Raji (cell line): ENCODE results near the gene RAD9A.
A peak's percentile ranks its signal among the peaks of the same experiment; 100 is the strongest.

ENCODE experiments used
- POLR2A ChIP-seq: IDR thresholded peaks from 2 replicates; pipeline ENCODE4 v1.6.1; 2011; ENCODE audit warnings: low read depth, low read length, control low read depth; ENCODE audit not compliant: insufficient read depth

The RAD9A gene

GRCh38 chr11:67376063-67376820 lies 15.5 kb upstream of the RAD9A start:
- TF ChIP-seq POLR2A = no peak

- TF ChIP-seq POLR2A = no peak
Observed at GRCh38 chr11:67376873-67377808, 14.6 kb upstream of the RAD9A start.

GRCh38 chr11:67378544-67378943 lies 13.2 kb upstream of the RAD9A start:
- TF ChIP-seq POLR2A = no peak

DNA sequence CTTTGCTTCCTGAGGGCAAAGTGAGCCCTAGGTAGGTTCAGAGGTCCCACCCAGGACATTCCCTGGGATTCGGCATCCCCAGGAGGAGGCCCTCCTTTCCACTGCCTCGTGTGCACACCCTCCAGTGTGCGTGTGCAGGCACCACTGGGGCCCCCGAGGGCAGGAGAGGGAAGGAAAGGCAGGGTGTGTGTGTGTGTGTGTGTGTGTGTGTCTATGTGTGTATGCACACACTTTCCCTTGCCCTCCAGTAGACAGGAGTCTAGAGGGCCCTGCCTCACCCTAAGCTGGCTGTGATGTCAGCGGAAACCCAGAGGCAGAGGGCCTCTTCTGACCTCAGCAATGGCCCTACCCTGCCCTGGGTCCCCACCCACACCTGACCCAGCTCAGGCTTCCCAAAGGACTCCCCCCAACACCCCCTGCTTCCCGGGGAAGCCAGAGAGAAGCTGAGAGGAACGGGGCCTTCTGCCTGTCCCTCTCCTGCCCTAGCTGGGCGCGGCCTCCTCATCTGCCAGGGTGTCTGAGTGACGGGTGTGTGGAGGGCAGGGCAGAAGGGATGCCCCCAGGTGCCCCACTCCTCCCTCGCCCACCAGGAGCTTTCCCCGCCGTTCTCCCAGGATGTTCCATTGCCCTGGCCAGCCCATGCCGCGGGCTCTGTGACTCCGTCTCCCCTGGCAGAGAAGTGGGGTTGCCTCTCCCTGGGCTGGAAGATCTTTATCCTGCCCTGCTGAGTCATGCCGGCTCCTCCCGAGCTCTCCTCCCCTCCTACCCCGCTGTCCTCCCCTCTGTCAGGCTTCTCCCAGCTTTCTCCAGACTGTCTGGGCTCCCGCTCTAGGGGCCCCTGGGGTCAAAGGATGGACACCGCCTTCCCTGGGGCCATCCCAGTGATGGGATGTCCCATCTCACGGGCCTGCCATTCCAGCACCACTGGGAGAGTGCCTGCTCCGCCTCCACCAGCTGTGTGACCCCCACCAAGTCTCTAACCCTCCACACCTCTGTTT lies 12.4 kb upstream of the RAD9A start:
- no peak for TF ChIP-seq POLR2A

DNA sequence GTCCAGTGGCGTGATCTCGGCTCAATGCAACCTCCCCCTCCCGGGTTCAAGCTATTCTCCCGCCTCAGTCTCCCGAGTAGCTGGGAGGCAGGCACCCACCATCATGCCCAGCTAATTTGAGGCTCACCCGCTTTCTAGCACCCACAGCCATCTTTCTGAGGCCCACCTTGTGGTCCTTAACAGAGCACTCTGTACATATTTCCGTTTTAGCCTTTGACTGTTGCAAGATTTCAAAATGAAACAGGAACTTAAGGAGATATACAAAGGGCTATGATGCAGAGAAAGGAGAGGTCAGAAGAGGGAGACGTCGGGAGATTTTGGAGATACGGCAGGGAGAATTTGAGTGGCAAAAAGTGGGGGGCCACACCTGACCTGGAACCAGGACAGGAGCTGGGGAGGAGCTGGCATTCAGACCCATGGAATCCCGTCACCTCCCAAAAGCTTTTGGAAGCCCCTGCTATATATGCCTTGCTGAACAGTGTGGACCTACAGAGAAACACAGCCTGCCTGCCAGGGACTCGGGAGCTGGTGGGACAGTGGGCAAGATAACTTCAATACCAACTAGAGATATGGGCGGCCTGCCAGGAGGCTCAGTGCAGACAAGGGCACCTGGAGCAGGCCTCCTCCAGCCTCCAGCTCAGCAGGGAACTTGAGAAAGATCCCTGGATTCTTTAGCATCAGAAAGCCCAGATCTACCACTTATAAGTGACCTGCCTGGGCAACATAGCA lies 10.4 kb upstream of the RAD9A start:
- TF ChIP-seq POLR2A = peak; percentile 58; the same call in 1 of the 2 replicates

DNA sequence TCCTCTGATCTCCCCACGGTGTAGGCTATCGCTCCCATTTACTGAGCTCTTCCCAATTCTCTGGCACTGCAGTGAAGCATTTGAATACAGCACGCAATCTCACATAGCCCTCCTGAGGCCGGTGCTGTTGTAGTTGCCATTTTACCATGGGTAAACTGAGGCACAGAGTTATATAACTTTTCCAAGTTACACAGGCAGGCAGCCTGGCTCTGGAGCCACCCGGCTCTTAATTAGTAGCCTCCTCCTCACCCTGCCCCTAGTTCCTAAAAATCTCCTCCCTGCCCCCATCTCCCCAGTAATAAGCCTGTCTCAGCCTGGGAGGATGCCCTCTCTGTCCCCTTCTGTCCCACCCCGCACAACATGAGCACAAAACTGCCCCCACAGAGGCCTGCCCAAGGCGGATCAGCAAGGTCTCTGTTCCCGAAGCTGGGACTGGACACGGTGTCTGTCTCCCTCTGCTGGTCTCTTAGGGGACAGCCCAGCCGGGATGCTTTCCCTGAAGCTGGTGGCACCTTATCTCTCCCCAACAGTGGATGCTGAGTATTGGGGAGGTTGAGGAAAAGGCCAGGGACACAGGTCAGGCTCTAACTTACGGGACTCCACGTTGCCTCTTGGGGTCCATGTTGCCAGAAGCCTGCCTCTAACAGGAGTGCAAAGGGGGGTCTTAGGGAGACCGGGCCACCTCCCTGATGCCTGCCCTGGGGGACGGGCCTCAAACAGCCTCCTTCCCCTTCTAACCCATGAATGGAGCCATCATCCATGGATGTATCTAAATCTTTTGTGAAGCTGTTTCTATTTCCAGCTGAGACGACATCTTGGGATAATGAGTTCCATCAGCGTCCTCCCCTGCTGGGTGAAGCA lies 9.3 kb upstream of the RAD9A start:
- TF ChIP-seq POLR2A = no peak

DNA sequence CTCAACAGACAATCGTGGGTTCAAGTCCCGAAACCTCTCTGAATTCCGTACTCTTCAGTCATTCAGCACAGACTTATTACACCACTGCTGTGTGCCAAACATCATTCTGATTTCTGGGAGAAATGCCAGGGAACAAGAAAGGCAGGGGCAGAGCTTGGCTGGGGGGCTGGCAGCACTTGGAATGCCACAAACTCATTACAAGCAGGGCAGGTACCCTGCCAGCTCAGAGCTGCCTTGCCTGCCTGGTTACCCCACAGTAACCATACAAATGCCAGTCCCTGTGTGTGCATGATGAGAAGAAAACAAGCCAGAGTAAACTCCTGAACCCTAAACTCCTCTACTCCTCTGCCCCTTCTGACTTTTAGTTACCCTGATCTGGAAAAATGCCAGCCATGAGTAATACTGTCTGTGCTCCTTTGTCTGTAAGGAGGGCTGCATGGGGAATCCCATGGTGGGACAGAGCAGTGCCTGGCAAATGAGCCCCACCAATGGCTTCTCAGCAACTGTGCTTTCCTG lies 6.9 kb upstream of the RAD9A start:
- TF ChIP-seq POLR2A = no peak

GRCh38 chr11:67387069-67387468 lies 4.7 kb upstream of the RAD9A start:
- TF ChIP-seq POLR2A = no peak

GRCh38 chr11:67387518-67387917 lies 4.3 kb upstream of the RAD9A start:
- TF ChIP-seq POLR2A = no peak

DNA sequence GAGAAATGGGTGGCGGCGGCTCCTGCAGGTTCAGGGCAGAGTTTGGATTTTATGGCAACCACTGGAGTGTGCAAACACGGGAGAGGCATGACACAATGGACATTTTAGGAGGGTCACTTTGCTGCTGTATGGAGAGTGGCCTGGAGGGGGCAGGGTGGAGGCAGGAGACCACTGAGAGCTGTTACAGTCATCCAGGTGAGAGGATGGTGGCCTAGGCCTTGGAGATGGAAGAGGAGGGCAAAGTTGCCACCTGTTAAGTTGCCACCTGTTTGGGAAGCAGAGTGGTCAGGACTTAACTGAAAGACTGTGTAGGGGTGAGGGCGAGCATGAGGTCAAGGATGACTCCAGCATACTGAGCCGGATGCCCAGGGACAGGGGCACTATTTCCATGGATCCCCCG lies 2.3 kb upstream of the RAD9A start:
- peak; percentile 5; the same call in 1 of the 2 replicates for TF ChIP-seq POLR2A

- TF ChIP-seq POLR2A = no peak
Observed at GRCh38 chr11:67390947-67391303, 861 bp upstream of the RAD9A start.

GRCh38 chr11:67392183-67392715 lies 463 bp downstream of the RAD9A start:
- TF ChIP-seq POLR2A = no peak

DNA sequence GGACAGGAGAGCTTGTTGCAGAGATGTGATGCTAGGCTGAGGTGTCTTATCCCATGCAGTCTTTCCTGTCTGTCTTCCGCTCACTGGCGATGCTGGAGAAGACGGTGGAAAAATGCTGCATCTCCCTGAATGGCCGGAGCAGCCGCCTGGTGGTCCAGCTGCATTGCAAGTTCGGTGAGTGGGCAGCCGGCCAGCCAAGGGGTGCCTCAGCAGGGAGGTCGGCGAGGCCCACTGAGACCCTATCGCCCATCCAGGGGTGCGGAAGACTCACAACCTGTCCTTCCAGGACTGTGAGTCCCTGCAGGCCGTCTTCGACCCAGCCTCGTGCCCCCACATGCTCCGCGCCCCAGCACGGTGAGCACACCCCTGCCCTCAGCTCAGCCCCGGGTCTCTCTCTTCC lies 1.7 kb downstream of the RAD9A start:
- no peak for TF ChIP-seq POLR2A
